ENCODE data around the gene SYDE1.
A peak's percentile ranks its signal among the peaks of the same experiment; 100 is the strongest.
"Not testable (repeated sequence)": the region's sequence is repeated elsewhere in the genome, so short reads cannot be mapped to it uniquely, and the experiment has no call there.

SYDE1 gene, protein sequence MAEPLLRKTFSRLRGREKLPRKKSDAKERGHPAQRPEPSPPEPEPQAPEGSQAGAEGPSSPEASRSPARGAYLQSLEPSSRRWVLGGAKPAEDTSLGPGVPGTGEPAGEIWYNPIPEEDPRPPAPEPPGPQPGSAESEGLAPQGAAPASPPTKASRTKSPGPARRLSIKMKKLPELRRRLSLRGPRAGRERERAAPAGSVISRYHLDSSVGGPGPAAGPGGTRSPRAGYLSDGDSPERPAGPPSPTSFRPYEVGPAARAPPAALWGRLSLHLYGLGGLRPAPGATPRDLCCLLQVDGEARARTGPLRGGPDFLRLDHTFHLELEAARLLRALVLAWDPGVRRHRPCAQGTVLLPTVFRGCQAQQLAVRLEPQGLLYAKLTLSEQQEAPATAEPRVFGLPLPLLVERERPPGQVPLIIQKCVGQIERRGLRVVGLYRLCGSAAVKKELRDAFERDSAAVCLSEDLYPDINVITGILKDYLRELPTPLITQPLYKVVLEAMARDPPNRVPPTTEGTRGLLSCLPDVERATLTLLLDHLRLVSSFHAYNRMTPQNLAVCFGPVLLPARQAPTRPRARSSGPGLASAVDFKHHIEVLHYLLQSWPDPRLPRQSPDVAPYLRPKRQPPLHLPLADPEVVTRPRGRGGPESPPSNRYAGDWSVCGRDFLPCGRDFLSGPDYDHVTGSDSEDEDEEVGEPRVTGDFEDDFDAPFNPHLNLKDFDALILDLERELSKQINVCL

DNA sequence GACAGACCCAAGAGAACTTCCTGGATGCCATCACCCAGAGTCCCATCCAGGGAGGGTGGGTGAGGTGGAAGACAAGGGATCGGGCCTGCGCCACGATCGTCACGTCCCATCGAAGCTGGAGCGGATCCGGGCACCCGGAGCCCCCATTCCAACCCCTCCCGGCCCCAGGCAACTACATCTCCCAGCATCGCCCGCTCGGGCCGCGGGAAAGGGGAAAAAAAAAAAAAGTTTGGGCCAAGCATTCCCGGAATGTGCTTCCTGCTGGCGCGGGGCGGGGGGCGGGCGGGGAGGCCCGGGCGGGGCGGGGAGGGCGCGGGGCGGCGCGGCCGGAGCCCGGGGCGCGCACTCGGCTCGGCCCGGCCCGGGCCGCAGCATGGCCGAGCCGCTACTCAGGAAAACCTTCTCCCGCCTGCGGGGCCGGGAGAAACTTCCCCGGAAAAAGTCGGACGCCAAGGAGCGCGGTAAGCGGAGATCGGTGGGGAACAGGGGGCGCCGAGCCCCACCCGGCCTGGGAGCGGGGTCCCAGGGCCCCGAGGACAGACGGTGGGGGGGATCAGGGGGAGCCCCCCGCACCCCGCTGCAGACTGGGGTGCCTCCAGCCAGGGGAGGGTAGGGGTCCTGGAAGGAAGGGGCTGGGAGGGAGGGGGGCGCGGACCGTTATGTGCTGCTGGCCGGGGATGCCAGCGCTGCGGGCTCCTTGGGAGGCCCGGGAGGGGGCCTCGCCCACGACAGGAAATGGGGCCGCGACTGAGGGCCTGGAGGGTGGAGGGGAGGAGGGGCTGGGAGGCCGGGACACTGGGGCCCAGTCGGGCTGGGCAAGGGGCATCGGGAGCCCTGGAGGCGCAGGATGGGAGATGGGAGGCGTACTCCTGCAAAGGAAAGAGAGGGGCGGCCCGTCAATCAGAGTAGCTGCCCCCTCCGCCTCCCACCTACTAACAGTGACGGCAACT lies at the start of gene SYDE1:
TSS of gene SYDE1 (plus strand) at position 341 of the 950 bp plus-strand sequence. CDS start at position 374, 33 bp downstream.
- DNase-seq, result no peak

DNA sequence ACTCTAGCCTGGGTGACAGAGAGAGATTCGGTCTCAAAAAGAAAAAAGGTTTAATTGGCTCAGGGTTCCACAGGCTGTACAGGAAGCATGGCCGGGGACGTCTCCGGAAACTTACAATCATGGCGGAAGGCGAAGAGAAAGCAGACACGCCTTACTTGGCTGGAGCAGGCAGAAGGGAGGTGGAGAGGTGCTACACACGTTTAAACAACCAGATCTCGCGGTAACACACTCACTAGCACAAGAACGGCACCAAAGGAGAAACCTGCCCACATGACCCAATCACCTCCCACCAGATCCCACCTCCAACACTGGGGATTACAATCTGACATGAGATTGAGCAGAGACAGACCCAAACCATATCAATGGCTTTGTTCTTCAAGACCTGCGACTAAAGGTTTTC lies 45.2 kb upstream of the SYDE1 start:
- DNase-seq, result no peak

DNA sequence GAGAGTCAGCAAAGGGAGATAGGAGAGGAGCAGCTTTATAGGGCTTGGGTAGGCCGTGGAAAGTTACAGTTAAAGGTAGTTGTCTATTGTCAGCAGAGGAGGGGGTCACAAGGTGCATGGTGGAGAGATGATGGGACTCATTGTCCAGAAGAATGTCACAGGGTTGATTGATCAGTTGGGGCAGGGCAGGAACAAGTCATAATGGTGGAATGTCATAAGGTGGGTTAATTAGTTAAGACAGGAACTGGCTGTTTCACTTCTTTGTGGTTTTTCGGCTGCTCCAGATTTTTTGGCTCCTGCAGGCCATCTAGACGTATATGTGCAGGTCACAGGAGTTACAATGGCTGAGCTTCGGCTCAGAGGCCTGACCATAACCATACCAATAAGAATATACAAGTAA lies 36.8 kb upstream of the SYDE1 start:
- DNase-seq, result not testable (repeated sequence)

DNA sequence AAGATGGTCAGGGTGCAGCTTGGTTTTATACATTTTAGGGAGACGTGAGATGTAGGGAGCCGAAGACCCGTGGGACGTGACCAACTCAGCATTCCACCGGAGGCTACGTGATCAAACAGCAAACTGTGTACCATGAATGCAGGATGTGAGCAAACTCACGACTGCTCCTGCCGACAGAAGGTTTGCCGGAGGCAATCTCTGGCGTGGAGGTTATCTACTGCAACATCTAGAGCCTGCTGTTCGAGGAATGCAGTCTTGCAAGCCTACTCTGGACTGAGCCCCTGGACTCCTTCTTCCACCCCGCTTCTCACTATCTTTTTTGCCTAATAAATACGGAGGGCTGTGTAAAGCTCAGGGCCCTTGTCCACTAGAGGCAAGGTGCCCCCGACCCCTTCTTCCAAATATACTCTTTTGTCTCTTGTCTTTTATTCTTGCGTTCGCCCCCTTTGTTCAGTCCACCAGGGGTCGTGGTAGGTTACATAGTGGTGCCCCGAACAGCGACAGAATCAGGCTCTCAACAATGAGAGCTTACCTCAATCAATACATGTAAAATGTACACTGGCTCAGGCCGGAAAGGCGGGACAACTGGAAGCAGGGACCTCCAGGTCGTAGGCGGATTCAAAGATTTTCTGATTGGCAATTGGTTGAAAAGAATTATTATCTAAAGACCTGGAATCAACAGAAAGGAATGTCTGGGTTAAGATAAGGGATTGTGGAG lies 34.1 kb upstream of the SYDE1 start:
- DNase-seq, result no peak

DNA sequence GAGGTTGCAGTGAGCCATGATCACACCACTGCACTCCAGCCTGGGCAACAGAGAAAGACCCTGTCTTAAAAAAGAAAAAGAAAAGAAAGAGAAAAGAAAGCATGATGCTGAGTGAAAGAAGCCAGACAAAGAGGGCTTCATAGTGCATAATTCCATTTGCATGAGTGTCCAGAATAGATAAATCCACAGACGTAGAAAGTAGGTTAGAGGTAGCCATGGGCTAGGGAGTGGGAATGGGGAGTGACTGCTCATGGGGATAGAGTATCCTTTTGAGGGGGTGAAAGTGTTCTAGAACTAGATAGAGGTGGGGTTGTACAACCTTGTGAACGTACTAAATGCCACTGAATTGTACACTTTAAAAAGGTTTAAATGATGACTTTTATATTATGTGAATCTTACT lies 32.8 kb upstream of the SYDE1 start:
- no peak for DNase-seq

DNA sequence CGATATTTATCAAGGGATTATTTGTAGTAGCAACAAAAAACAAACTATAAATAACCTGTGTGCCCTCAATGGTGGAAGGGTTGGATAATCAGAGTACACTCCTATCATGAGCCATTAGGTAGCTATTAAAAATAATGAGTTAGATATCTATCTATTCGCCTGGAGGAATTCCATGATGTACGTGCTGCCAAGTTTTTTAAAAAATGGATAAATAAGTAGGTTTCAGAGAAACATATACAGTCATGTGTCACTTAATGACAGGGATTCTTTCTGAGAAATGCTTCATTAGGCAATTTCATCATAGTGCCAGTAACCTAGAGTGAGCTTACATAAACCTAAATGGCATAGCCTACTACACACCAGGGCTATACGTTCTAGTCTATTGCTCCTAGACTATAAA lies 31.4 kb upstream of the SYDE1 start:
- DNase-seq, result no peak

DNA sequence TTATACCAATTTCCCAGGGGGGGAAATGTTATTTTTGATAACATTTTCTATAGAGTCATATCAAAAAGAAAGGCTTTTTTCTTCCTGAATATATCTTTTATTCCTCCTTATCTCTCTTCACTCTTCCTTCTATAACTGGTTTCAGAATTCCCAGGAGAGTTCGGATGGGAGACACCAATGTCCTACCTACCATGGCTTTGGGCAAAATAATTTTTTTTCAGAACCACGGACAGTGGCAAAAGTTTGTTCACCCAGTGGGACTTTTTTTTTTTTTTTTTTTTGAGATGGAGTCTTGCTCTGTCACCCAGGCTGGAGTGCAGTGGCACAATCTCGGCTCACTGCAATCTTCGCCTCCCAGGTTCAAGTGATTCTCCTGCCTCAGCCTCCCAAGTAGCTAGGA lies 27.2 kb upstream of the SYDE1 start:
- DNase-seq, result not testable (repeated sequence)

DNA sequence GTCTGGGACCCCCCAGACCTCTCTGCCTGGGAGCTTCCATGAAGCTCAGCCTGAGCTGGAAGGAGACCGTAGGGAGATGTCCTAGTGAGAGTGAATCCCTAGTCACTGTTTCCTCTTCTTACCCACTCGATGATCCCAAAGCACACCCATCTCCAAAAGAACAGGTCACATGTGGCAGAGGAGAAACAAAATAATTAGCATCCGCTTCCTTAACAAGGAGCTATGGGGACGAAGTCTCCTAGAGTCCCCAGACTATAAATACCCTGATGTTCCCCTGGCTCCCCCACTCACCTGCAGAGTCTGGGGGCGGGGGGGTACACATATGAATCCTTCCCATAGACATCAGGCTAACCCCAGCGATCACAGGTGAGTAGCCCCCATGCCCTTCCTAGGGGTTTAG lies 25.3 kb upstream of the SYDE1 start, which contains the start of gene OR1I1:
TSS of gene OR1I1 (plus strand) at position 301 of the 400 bp plus-strand sequence. CDS start 4,855 bp downstream, outside the sequence.
- DNase-seq, result no peak

DNA sequence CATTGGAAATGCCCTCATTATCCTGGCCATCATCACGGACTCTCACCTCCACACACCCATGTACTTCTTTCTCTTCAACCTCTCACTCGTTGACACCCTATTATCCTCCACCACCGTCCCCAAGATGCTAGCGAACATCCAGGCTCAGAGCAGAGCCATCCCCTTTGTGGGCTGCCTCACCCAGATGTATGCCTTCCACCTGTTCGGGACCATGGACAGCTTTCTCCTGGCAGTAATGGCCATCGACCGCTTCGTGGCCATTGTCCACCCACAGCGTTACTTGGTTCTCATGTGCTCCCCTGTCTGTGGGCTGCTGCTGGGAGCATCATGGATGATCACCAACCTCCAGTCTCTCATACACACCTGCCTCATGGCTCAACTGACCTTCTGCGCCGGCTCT lies 20.0 kb upstream of the SYDE1 start:
- no peak for DNase-seq

DNA sequence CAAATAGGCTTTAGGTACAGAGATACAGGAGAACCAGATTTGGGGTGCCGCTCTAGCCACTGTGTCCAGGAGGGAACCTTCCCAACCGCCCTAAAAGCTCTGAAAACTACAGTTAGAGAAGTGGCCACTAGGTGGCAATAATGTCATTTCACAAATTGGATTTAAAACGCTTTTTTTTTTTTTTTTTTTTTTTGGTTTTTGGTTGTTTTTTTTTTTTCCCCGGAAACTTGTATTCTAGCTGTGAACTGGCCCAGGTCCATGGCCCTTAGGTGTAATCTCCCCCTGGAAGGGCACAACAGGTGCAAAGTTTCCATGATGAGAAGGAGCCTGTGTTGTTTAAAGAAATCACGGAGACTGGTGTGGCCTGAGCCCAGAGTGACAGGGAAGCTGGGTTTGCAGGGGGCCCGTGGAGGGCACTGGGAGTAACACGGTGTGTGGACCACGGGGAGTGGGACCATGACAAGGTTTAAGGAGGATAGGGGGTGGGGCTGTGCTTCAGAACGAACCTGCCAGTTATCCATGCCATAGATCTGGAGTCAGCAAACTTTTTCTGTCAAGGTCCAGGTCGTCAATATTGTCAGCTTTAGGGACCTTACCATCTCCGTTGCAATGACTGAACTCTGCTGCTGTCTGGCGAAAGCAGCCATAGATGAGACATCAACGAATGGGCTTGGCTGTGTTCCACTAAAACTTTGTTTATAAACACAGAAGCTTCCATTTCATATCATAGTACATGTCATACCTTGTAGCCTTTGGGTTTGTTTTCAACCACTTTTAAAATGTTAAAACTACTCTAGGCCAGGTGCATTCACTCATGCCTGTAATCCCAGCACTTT lies 15.1 kb upstream of the SYDE1 start:
- no peak for DNase-seq

DNA sequence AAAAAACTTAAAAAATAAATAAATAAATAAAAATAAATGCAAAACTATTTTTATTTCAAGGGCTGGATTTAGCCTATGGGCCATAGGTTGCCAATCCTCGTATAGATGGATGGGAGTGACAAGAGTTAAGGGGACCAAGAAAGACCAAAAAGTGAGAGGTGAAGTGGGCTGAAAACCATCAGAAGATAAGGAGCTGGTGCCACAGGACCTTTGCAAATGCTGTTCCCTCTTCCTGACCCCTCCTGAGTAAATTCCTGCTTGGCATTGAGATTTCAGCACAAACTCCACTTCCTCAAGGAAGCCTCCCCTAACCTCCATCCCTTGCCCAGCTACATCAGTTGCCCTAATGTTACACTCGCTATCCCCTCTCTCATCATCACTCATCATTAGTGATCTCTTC lies 14.2 kb upstream of the SYDE1 start:
- DNase-seq, result no peak

DNA sequence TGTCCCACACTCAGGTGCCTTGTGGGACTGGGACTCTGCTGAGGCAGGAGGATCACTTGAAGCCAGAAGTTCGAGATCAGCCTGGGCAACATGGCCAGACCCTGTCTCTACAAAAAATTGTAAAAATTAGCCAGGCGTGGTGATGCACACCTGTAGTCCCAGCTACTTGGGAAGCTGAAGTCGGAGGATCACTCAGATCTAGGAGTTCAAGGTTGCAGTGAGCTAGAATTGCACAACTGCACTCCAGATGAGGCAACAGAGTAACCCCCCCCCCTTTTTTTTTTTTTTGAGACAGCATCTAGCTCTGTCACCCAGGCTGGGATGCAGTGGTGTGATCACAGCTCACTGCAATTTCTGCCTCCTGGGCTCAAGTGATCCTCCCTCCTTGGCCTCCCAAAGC lies 11.0 kb upstream of the SYDE1 start:
- no peak for DNase-seq

DNA sequence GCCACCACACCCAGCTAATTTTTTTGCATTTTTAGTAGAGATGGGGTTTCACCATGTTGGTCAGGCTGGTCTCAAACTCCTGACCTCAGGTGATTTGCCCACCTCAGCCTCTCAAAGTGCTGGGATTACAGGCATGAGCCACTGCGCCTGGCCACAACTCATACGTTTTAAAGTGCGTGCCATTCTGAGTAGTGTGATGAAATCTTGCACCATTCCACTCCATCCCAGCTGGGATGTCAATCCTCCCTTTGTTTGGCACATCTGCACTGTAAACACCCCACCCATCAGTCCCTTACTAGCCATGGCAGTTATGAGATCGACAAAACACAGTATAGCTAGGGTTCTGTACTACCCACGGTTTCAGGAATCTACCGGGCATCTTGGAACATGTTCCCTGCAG lies 9.2 kb upstream of the SYDE1 start:
- DNase-seq, result not testable (repeated sequence)

DNA sequence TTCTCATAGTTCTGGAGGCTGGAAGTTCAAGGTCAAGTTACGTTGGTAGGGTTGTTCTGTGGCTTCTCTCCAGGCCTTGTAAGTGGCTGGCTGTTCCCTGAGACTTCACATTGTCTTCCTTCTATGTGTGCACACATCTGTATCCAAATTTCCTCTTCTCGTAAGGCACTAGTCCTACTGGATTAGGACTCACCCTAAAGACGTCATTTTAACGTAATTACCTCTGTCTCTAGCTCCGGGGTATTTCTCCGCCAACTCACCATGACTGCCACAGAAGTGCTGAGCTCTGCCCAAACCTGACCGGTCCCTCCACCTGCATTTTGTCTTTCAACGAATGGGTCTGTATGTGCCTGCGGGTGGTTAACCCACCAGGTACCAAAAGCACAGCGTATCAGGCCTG lies 8.7 kb upstream of the SYDE1 start:
- DNase-seq, result no peak

DNA sequence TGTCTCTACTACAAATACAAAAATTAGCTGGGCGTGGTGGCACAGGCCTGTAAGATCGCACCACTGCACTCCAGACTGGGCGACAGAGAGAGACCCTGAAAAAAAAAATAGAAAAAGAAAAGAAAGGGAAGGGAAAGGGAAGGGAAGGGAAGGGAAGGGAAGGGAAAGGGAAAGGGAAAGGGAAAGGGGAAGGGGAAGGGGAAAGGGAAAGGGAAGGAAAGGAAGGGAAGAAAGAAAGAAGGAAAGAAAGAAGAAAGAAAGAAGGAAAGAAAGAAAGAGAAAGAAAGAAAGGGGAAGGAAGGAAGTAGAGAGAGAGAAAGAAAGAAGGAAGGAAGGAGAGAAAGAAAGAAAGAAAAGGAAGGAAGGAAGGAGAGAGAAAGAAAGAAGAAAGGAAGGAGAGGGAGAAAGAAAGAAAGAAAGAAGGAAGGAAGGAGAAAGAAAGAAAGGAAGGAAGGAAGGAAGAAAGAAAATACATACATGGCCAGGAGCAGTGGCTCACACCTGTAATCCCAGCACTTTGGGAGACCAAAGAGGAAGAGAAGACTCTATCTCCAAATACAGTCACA lies 8.1 kb upstream of the SYDE1 start:
- DNase-seq, result no peak

DNA sequence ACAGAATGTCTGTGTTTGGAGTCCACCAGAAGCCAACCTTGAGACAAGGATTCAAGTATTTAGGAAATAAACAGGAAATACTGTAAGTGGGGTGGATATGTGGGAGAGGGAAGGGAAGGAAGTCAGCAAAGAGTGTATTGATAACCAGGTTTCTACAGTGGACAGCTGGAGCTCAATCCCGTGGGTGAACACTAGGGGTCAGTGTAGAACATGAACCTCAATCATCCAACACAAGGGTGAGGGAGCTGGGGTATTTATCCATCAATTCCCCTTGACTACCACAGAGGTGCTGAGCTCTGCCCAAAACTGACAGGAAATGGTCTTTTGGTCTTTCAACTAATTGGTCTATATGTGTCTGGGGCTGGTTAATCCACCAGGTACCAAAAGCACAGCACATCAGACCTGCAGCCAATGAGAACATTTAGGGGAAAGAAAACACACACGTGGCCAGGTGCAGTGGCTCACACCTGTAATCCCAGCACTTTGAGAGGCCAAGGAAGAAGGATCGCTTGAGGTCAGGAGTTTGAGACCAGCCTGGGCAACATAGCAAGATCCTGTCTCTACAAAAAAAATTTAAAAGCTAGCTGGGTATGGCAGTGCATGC lies 5.6 kb upstream of the SYDE1 start:
- DNase-seq, result peak; percentile 50

DNA sequence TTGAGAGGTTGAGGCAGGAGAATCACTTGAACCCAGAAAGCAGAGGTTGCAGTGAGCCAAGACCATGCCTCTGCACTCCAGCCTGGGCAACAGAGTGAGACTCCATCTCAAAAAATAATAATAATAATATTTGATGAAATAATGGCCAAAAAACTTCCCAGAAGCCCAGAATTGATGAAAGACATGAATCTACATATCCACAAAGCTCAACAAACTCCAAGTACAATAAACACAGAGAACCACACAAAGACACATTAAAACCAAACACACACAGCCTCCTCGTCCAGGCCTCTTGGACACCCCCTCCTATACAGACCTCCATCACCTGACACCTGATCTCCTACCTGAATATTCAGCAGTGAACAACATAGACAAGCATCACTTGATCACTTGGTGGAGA lies 3.2 kb upstream of the SYDE1 start:
- no peak for DNase-seq

DNA sequence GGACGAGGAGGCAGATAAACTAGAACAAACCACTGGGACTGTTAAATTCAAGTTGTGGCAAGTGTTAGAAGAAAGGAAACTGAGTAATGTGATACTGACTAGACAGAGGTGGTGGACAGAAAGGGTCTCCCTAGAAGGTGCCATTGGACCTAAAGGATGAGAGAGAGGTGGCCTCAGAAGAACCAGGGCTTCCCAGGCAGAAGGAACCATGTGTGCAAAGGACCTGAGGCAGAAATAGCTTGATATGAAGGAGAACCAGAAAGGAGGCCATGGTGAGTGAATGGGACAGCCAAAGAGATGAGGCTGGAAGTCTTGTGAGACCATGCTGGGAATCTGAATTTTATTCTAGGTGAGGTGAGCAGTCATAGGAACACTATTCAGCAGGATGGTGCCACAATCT lies 2.8 kb upstream of the SYDE1 start:
- no peak for DNase-seq

DNA sequence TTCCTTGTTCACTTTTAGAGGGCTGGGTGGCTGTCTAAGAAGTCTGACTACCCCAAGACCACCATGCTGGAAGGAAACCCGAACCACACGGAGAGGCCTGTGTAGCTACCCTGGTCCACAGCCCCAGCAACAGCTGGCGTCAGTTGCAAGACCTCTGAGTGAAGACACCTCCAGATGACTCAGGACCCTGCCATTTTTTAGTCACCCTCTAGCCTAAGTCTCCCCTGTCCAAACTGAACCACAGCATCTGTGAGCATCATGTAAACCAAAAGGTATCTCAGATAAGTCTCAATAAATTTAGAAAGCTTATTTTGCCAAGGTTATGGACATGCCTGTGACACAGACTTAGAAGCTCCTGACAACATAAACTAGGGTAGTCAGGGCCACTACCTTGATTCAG lies 2.2 kb upstream of the SYDE1 start:
- no peak for DNase-seq

DNA sequence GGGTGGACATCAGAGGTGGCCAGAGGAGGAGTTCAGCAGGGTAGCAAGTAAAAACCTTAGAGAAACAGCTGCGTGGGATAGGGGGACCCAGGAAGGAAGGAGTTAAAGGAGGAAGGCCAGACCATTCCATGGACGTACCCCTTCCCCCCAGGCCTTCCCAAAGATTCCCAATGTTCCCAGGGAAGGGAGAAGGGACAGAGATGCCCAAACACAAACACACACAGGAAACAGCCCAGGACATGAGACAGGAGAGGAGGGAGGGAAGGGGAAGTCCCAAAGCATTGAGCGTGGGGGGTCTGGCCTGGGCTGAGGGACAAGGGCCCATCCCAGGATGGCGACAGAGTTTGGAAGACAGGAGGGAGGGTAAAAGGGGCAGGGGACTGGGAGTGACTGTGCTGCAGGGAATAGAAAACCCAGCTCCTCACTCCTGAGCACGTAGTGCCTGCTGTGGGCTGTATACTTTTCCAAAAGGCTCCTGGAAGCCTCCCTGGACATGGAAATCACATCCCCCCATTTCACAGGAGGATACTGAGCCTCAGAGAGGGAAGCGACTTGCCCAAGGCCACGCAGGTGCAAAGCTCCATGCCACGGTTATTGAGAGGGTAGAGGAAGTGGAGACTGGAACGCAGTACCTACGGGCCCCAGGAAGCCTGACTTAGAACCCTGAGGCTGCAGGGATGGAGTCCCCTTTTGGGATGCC lies 1.1 kb downstream of the SYDE1 start:
- DNase-seq, result no peak

Measured in activated CD4-positive, CD25-positive, alpha-beta regulatory T cell treated with anti-CD3 and anti-CD28 coated beads, Interleukin-2, amount 50 U/mL, for 72 hours (primary cell).